Esophagus squamous epithelium (tissue), 4 donors: ENCODE measurements around the gene TSPAN18.

Experiments
- CTCF ChIP-seq, 6 experiments: fragments of 450-650 bp in 4 of 6; fragments of 200-600 bp in 2 of 6; sonication (generic) in 2 of 6; IDR thresholded peaks; one replicate each; pipeline ENCODE4 v1.5.1; 2016 to 2019; ENCODE audit warnings: antibody characterized with exemption in 6 of 6, mild to moderate bottlenecking in 4 of 6, moderate library complexity in 4 of 6
- POLR2A ChIP-seq, 4 donors: fragments of 450-650 bp; IDR thresholded peaks; one replicate each; pipeline ENCODE4 v1.6.1; 2017; ENCODE audit warnings: antibody characterized with exemption in 4 of 4, mild to moderate bottlenecking in 4 of 4, moderate library complexity in 3 of 4

- TF ChIP-seq POLR2A (IDR thresholded peaks at IDR 0.05) (no peak), CTCF (IDR thresholded peaks at IDR 0.05) (no peak)
Observed at GRCh38 chr11:44752300-44752699, 25.5 kb downstream of the TSPAN18 start.
